GM12892 (cell line): ENCODE data around the gene MRPS6.

Source experiments
- POLR2A ChIP-seq: IDR thresholded peaks from 2 replicates; pipeline ENCODE4 v1.6.1; 2011; ENCODE audit warnings: low read depth, low read length, control low read depth
- POLR2AphosphoS5 ChIP-seq: IDR thresholded peaks from 2 replicates; pipeline ENCODE4 v1.6.1; 2011; ENCODE audit warnings: low read depth, low read length, control low read depth
- TAF1 ChIP-seq: IDR thresholded peaks from 2 replicates; pipeline ENCODE4 v1.6.1; 2011; ENCODE audit warnings: low read depth, mild to moderate bottlenecking, control low read depth, low read length, borderline replicate concordance

- TF ChIP-seq POLR2A (no peak), TAF1 (no peak), POLR2AphosphoS5 (no peak)
Measured at GRCh38 chr21:34154878-34155277, 81.5 kb downstream of the MRPS6 start.
